Measurements from ENCODE around the gene ITPR2.
A peak's percentile ranks its signal among the peaks of the same experiment; 100 is the strongest.
"Not testable (repeated sequence)": the region's sequence is repeated elsewhere in the genome, so short reads cannot be mapped to it uniquely, and the experiment has no call there.

Gene ITPR2

DNA sequence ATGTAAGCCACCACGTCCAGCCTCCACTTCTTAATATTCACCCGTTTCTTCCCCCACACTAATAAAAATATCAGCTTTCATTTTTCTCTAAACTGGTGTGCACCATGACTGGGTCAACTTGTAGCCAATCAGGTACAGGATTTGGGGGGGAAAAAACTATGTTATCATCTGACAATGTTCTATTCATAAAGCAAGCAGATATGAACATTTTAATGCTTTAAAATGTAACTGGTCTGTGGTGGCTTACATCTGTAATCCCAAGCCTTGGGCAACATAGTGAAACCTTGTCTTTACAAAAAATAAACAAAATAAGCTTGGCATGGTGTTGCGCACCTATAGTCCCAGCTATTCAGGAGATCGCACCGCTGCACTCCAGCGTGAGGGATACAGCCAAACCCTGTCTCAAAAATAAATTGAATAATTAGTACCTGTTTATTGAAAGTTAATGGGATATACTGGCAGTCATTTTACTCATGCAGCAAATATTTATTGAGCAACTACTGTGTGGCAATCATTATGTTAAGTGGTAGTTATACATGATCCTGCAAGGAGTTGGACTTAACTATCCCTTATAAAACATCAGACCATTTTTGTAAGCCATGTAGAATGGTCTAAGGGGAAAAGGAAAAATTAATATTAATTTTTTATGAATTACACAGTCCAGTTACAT is 15.3 kb upstream of the ITPR2 start:
- no peak for DNase-seq

DNA sequence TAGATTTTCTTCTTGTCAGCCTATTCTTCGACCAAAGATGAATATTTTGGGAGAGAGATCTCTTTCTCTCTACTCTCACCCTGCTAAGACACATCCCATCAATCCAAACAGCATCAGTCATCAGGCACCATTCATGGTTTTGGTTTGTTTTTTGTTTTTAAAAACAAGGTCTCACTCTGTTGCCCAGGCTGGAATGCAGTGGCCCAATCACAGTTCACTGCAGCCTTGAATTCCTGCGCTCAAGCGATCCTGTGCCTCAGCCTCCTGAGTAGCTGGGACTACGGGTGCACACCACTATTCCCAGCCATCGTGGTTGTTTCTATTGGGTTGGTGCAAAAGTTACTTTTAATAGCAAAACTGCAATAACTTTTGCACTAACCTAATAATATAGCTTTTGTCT is 14.4 kb upstream of the ITPR2 start:
- no peak for DNase-seq

DNA sequence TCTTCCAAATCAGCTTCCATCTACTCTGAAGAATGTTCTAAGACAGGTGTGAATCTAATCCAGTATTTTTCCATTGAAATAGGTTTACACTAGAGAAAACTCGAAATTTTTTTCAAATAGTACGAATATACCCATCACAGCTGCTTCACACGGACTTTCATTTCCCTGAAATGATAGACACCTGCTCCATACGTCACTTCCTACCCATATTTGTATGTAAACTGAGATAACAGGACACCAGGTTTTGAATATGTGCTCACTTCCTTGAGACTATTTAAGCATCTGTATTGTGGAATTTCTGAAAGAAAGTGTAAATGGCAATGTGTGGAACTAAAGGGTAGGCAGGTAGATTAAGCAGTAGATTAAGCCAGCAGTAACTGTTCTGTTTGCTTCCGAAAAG is 13.4 kb upstream of the ITPR2 start:
- no peak for DNase-seq

DNA sequence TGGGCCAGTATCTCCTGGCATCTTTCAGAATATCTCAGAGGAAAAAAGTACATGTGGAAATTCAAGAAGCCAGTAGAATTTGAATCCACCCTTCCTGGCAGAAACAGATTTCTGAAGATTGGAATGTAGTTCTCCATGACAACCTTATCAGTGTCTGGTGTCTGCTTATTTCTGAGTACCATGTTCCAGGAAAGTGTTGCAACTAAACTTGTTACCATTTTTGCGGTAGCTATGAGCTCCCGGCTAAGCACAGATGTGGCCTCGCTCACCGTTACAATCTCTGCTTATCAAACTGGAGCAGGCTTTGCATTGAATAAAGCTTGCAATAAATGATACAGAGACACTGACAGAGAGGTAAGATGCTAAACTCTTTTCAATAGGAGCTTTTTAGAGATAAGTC is 13.0 kb upstream of the ITPR2 start:
- no peak for DNase-seq

DNA sequence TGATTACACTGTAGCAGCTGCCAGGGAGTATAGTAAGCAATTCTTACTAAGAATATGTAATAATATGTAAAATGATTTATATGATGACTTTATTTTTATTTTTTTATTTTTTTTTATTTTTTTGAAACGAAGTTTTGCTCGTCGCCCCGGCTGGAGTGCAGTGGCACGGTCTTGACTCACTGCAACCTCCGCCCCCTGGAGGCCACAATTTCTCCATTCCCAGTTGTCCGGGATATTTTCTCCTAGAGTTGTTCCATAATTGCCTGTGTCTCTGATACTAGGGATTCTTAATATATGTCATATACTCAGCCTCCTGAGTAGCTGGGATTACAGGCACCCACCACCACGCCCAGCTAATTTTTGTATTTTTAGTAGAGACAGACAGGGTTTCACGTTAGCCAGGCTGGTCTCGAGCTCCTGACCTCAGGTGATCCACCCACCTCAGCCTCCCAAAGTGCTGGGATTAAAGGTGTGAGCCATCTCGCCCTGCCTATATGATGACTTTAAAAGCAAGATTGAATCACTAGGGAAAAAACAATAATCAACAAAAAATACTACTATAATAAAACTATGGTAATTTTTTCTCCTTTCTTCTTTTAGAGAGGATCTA is 12.2 kb upstream of the ITPR2 start:
- DNase-seq: no peak

DNA sequence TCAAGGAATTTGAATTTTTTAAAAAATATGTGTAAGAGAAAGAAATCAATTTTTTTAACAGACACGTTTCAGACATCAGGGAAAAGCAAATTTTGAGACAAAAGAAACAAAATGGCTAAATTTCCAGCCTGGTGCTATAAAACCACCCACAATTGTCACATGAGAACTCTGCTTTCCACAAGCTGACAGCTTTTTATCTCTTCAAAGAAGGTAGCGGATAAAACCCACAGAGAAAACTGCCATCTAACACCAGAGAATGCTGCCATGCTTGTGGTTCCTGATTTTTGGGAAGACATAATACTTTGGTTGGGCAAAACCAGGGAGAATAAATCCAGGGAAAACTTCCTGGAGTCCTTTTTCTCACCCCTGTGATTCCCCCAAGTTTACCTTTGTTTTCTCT is 10.3 kb upstream of the ITPR2 start:
- DNase-seq: no peak

DNA sequence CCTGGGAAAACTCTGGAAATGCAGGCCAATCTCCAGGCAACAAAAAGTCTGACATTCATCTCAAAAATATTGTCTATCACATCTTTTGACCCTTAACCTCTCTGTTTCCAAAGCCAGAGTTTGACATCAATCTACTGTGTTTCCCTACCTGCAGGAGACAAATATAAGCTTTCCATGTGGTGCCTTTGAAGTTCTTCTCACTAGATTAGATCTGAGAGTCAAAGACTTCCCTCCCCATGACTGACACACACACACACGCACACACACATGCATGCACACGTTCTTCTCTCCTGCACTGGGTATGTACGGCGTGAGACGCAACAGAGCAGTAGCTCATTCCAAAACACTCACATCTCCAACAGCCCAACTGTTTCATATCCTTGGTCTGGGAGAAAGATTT is 8.1 kb upstream of the ITPR2 start:
- DNase-seq: no peak

DNA sequence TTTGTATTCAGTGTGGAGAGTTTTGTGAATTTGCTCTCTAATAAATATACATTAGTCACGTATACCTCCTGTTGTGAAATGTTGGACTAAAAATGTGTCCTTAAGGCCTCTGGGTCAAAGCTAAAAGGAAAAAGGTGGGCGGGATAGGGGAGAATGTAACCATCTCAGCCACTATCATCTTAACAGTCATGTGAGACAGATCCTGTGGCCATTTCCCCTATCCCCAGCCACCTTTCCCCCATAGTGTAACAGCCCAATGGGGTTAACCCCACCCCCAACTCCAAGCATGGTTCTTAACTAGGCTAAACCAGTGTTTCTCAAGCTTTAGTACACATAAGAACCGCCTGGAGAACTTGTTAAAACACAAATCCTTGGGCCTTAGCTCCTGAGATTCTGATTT is 6.5 kb upstream of the ITPR2 start:
- DNase-seq: no peak

DNA sequence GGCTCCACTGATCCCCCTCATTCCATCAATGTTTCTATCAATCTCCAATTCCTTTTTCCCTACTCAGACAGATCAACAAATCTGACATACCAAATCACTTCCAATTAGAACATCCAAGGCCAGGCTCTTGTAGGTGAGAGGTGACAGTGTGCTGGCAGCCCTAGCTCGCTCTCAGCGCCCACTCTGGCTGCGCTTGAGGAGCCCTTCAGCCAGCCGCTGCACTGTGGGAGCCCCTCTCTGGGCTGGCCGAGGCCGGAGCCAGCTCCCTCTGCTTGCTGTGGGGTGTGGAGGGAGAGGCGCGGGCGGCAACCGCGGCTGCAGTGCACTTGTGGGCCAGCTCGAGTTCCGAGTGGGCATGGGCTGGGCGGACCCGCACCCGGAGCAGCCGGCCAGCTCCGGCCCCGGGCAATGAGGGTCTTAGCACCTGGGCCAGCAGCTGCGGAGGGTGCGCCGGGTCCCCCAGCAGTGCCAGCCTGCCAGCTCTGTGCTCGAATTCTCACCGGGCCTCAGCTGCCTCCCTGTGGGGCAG is 6.0 kb upstream of the ITPR2 start:
- no peak for DNase-seq

DNA sequence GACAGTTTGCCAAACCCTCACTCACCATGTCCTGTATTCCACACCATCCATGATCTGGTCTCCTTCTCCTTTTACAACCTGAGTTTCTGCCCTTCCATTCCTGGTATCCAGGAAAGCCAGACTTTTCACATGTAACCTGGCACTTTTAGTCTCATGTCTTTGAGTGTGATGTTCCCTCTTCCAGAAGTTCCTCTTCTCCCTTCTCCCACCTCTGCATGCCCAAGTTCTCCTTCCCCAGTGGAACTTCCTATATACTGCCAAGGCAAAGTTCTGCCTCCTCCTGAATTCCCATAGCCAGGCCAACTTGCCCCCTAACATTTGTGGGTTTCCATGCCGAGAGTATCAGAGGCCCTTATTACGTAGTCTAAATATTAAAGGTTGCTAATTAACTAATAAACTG is 3.2 kb upstream of the ITPR2 start:
- DNase-seq: no peak

DNA sequence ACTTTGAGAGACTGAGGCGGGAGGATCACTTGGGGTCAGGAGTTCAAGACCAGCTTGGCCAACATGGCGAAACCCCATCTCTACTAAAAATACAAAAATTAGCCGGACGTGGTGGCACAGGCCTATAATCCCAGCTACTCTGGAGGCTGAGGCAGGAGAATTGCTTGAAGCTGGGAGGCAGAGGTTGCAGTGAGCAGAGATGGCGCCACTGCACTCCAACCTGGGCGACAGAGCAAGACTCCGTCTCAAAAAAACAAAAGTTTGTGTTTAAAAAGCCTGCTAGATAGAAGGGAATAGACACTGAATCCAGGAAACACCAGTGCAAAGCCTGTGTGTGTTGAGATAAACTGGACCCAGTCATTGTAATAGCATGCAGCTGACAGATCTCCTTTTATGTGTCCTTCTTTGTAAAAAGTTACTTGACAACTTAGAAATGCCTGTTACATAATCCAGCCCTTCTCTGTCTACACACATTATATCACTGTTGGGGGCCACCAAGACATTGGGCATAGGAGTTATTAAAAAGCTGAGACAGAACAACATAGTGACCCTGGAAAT is 1.6 kb upstream of the ITPR2 start:
- not testable (repeated sequence) for DNase-seq

DNA sequence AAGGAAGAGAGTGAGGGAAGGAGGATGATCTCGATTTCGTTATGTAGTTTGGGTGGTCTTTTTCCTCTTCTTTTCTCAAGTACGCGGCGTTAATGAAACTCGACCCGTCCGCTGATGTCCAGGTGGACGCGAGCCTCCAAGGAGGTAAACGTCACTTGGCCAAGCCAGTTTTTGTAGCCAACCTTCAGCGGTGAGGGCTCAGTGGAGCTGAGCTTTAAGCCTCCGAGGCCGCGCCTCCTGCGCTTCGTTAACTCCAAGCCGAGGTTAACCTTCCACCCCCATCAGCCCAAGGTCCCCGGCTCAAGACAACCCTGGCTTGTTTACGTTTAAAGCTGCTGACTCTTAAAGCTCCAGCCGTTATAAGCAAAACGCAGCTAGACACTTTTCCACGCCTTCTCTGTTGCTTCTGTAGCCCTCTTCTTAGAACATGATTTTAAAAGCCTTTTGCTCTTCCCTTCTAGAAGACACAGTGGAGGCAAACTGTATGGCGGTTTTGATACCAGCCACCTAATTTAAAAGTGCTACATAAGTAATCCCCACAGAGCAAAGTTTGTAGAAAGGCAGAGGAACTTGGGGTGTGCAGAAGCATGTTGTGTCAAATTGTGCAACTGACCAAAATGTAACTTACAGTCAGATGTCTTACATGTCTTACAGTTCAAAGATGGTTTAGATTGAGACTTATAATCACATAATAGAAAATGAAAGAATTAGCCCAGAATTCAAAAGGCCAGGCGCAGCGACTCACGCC is 923 bp upstream of the ITPR2 start:
- DNase-seq: peak; percentile 84

DNA sequence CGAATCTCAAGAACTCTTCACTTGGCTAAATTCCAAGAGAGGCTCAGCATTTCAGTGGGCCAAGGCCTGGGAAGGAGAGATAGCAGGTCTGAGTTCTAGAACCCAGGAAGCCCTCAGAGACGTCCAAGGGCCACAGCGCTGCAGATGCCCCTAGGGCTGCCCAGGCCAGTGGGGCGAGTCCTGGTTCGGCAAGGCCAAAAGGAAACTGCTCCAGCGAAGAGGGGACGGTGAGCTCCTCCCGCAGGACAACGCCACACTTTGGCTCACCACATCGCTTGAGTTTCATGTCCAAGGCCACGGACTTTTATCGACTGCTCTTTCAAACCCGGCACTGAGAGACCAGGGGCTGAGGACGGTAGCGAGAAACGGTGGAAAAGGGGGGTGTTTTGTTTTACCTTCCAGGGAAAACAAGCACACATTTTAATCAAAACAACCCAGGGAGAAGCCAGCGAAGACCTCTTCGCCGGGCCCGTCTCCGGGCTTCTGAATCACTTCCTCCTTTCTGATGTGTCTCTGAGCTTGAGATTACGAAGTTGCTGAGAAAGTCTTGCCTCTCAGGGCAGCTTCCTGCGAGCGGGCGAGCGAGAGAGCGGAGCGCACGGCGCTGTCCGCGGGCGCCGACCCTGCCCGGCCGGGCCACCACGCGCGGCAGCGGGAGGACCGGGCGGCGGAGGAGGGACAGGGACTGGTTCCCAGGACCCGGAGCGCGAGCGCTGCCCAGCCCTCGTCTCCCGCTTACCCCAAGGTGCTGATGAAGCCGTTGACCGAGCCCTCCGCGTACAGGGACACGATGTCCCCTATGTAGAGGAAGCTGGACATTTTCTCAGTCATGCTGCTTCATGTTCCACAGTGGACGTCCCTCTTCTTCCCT is 808 bp downstream of the ITPR2 start:
- peak; percentile 87 for DNase-seq

DNA sequence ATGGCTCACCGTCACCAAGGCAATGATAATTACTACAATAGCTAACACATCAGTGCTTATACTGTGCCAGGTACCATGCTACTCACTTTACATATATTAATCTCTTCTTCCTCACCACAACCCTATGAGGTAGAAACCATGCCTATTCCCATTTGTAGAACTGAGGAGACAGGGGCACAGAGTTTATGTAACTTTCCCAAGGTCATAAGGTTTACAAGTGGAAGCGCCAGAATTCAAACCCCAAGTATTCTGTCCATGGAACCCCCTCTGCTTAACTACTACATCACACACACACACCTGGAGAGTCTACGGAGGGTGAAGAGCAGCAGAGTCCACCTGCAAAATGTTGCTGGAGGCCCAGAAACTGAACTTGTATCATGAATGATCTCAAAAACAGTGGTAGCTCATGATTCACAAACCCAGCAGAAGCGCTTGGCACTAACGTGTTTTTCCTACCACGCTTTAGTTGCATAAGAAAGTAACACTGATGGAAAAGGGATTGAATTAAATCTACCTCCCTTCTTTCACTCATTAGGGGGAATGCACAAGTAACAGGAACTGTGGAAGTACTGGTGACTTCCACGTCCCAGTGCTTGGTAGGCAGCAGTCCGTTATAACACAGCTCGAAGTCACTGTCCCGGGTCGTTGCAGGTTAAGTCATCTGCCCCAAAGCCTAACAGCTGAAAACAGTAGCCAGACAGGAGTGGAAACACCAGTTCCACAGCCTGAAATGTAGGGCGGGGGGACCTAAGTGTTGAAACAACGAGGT is 2.0 kb downstream of the ITPR2 start:
- DNase-seq: no peak

DNA sequence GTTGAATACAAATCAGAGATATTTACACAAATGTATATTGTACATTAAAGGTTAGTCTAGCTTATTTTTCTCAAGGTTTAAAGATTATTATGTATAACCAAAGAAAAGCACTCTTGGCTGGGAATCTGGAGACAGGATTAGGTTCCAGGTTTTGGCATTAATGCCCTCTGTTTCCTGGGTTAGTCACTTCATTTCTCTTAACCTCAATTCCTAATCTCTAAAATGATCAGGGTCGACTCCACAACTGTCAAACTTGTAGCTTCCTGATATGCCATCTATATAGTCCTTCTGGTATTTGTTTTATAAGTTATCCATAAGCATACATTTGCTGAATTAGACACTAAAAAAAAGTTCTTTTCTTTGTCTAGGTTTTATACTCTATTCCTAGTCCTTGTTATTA is 2.6 kb downstream of the ITPR2 start:
- DNase-seq: no peak

DNA sequence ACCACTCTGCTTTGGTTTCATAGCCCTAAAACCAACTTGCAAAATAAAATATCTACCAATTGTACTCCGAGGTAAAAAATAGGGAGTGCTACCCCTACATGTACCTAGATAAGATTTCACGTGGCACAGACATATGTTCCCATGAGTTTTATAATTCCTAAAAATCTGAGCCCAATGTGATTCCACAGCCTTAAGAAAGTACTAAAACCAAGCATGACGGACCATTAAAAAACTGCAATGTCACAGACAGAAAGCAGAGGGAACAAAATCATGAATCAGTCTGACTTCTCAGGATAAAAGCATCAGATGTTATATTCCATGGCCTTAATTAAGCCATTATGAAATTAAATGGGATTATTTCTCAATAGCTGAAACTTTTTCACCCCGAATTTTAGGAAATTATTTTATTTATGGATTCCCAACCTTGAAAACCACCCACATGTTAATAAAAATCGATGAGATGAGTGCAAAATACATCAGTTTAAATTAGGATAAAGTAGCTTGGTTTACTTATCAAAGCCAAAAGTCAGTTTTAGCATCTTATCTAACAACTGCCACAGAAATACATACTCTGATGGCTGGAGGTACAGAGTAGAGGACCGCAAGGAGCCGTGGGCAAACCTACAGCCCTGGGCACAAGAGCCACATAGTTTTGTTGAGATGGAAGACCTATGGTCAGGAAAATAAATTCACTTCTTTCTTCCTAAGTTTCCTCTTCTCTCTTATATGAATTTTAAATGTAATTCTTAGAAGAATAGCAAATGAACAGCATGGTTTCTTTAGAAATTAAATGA is 4.5 kb downstream of the ITPR2 start:
- DNase-seq: no peak

DNA sequence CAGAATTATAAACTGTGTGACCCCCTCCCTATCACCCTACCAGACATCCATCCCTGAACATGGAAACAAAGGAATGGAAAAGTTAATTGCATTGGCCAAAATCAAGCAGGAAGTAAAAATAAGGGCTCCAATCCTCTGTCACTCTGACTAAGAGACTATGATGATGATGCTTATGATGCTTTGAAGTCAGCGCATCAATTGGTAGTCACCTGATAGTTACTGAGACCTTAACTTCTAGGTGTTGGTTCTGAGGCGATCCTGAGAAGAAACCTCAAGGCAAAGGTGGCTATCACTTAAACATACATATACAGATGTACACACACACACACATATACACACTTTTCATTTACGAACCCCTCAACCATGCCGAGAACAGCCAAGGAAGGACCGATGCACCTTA is 6.6 kb downstream of the ITPR2 start:
- DNase-seq: no peak

DNA sequence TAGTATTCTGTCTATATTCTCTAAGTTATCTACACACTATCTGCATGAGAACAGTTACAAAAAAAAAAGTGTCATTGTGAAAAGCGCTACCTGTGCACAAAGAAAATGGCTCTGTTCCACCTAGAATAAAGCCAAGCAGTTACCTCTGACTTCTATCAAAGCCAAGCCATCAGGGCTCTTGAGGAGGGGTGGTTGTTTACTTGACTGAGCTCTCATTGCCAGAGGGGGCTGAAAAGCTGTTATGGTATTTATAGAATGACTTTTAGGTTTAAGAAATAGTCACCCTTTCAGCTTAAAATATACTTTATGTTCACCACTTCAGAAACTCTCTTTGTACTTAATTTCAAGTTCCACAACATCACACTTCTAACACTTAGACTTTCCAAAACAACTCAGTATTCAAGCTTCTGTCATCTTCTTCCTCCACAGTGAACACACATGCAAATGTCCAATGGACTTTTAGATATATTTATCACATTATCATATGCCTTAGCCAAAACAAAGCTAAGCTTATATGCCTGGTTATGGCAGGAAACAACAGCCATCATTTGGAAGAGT is 7.5 kb downstream of the ITPR2 start:
- DNase-seq: no peak

DNA sequence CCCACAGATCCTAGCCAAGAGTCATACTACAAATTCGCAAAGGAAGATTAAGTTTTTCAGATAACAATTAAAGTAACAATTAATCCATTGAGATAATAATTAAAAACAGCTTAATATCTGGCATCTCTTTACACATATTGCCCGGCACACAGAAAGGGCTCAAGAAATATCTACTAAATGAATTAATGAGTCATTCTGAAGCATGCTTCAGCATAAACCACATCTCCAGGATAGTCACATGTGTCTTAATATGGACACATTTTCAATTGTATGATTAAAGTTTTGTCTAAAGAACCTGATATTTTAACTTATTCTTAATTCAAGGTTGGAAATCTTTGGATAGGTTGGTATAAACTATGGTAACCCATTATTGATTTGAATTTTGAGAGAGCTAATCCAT is 9.6 kb downstream of the ITPR2 start:
- DNase-seq: no peak

DNA sequence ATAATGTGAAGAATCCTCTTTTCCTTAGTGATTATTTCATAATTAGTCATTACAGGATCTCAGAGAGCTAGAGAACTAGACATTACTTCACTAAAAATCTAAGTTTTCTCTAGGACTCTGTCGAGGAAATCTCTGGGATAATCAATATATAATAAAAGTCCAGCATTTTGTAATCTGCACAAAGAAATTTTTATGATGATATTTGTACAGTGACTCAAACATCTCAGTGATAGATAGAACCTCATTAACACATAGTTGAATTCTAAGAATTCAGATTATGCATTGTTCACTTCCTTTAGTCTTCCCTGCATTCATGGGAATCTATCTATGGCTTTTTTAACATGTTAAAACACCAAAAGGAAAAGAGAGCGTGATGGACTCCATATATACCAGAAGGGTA is 11.0 kb downstream of the ITPR2 start:
- no peak for DNase-seq

DNA sequence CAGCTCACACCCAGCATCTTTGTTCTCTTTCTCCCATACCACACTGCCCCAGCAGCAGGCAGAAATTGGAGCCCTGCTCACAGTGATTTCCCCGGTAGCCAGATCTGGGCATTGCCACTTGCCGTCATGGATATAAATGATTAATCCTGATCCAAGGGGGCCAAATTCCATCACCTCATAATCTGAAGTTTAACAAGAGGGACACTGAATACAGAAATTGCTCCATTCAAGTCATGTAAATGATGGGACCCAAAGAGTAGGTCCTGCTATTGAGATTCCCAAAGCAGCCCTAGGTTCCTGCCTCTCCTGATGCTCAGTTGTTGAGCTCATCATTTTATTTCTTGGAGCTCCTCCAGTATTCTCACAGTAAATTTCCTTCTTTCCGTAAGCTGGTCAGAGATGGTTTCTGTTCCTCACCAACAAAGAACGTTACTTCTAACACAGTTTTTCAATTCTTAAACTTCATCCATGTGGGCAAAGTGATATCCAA is 11.7 kb downstream of the ITPR2 start:
- DNase-seq: peak; percentile 23
